Panc1 (cell line): Measurements from ENCODE around the gene BTRC. TPM values are rescaled to one million over a fixed set of nuclear protein-coding genes. Genes with fewer than 3 reads are reported as not detected.

Experiments
- ATAC-seq: fragments of 200-7000 bp; cut with Tn5 transposase; 2 replicates; pipeline ENCODE4 v1.9.1; 2020; ENCODE audit warnings: mild to moderate bottlenecking, moderate library complexity
- Bru-seq: library from RNA; stranded (reverse); fragments of 400-500 nt; gene quantifications from one replicate; lab custom pipeline; 2021; lab: Mats Ljungman, UMichigan
- BruChase-seq, 2 experiments: library from RNA; stranded (reverse); fragments of 400-500 nt; gene quantifications; one replicate each; lab custom pipeline; 2021; lab: Mats Ljungman, UMichigan
- BruUV-seq: library from RNA; stranded (reverse); fragments of 400-500 nt; replicated peaks from 2 replicates; lab custom pipeline; 2021; lab: Mats Ljungman, UMichigan
- CTCF ChIA-PET: fragments of 300-600 bp; sonication (Branson Sonifier 250); formaldehyde crosslinking; loops from one replicate; lab custom pipeline; 2022; ENCODE audit warnings: antibody characterized with exemption; lab: Charles Lee
- POLR2A ChIA-PET: fragments of 300-600 bp; sonication (Branson Sonifier 250); formaldehyde crosslinking; loops from one replicate; lab custom pipeline; 2022; ENCODE audit warnings: antibody characterized with exemption; lab: Charles Lee
- DNase-seq: peaks from one replicate; pipeline ENCODE4 v3.0.0-alpha.2; 2010; ENCODE audit warnings: low read depth, low spot score
- H3K27ac ChIP-seq: 2 replicates; pipeline ENCODE4 v1.5.1; 2011; ENCODE audit warnings: mild to moderate bottlenecking, low read length, inconsistent platforms
- H3K27me3 ChIP-seq: fragments of 200-500 bp; sonication (Bioruptor generic); 2 replicates; pipeline ENCODE4 v1.6.0; 2014; ENCODE audit warnings: low read length, inconsistent platforms; ENCODE audit not compliant: control insufficient read depth, insufficient read depth
- H3K36me3 ChIP-seq: fragments of 200-500 bp; sonication (Bioruptor generic); 2 replicates; pipeline ENCODE4 v1.5.1; 2014; ENCODE audit warnings: inconsistent platforms, mild to moderate bottlenecking, low read length, moderate library complexity; ENCODE audit not compliant: control insufficient read depth, insufficient read depth
- H3K4me1 ChIP-seq: 2 replicates; pipeline ENCODE4 v1.5.1; 2011; ENCODE audit warnings: inconsistent platforms, mild to moderate bottlenecking, low read length, moderate library complexity; ENCODE audit not compliant: control insufficient read depth, insufficient read depth
- H3K4me3 ChIP-seq, 2 experiments: 2 replicates each; pipeline ENCODE4 v1.5.1; 2011 to 2012; ENCODE audit warnings: low read depth in 2 of 2, low read length in 2 of 2, mild to moderate bottlenecking in 2 of 2, inconsistent platforms in 1 of 2, moderate library complexity in 1 of 2
- H3K9me3 ChIP-seq: fragments of 200-500 bp; sonication (Bioruptor generic); 2 replicates; pipeline ENCODE4 v1.5.1; 2014; ENCODE audit warnings: low read depth, mild to moderate bottlenecking, inconsistent platforms, low read length, moderate library complexity; ENCODE audit not compliant: control insufficient read depth, insufficient read depth
- CTCF ChIP-seq: fragments of 450-650 bp; IDR thresholded peaks from 2 replicates; pipeline ENCODE4 v1.5.1; 2017; ENCODE audit warnings: mild to moderate bottlenecking
- POLR2AphosphoS5 ChIP-seq: IDR thresholded peaks from 2 replicates; pipeline ENCODE4 v1.6.1; 2012; ENCODE audit warnings: mild to moderate bottlenecking, low read depth, low read length, moderate library complexity
- REST ChIP-seq, 2 experiments: IDR thresholded peaks; 2 replicates each; pipeline ENCODE4 v1.6.1; 2011 to 2012; ENCODE audit warnings: low read depth in 2 of 2, control low read depth in 1 of 2, low read length in 1 of 2, mild to moderate bottlenecking in 1 of 2, moderate library complexity in 1 of 2; ENCODE audit not compliant: insufficient read depth in 1 of 2
- SIN3A ChIP-seq: IDR thresholded peaks from 2 replicates; pipeline ENCODE4 v1.6.1; 2012; ENCODE audit warnings: low read depth, mild to moderate bottlenecking, low read length, moderate library complexity, borderline replicate concordance; ENCODE audit not compliant: insufficient read depth
- TCF7L2 ChIP-seq: IDR thresholded peaks from 2 replicates; pipeline ENCODE4 v1.6.1; 2011; ENCODE audit warnings: mild to moderate bottlenecking, low read depth, low read length, inconsistent platforms
- in situ Hi-C: cut with HindIII; loops from 2 replicates; pipeline ENCODE4 v1.10.0; 2016; ENCODE audit warnings: low sequenced_read_pairs, low pct_unique_long_range_greater_than_20kb
- intact Hi-C: fragments of 100-400 bp; cut with micrococcal nuclease; formaldehyde crosslinking; loops from one replicate; pipeline ENCODE4 v1.10.0; 2022; ENCODE audit not compliant: unreplicated experiment
- long read RNA-seq: library from polyadenylated mRNA; unstranded; transcript quantifications from one replicate; pipeline ENCODE4 v2.0.0, GENCODE V29; 2021; ENCODE audit not compliant: unreplicated experiment
- polyA plus RNA-seq: library from polyadenylated mRNA; unstranded; fragments of >200 nt; gene quantifications from one replicate; pipeline ENCODE4 v1.2.1, GENCODE V29; 2012; ENCODE audit warnings: missing spikeins; ENCODE audit not compliant: insufficient read length
- total RNA-seq: library from RNA; stranded (reverse); gene quantifications from one replicate; pipeline ENCODE4 v1.2.1, GENCODE V29; 2021; ENCODE audit not compliant: unreplicated experiment

Gene BTRC
- total RNA-seq (22.1 TPM), Bru-seq, nascent RNA (percentile 78 among the genes with signal in this experiment), BruChase-seq, experiment 1, labeled RNA remaining after a 2-hour chase (percentile 76 among the genes with signal in this experiment), BruChase-seq, experiment 2, labeled RNA remaining after a 6-hour chase (percentile 71 among the genes with signal in this experiment)
- polyA plus RNA-seq, result 8.0 TPM
- long read RNA-seq, full-length matches to known transcripts, result 24 of 38 reads
- long read RNA-seq, partial matches to known transcripts, result 1 of 38 reads
- long read RNA-seq, other reads (novel, unspliced or antisense), result 13 of 38 reads

- Histone ChIP-seq H3K4me1 (peaks cover 9% of the 10 kb centered on the region; the same call in 1 of the 2 replicates), H3K4me3 (peak within 1 kb of the TSS; percentile 70 to 77), H3K27me3 (no peaks in the 10 kb centered on the region), H3K27ac (peak within 1 kb of the TSS; percentile 79), H3K9me3 (no peaks in the 10 kb centered on the region), H3K36me3 (peaks cover 7% of the 10 kb centered on the region; the same call in 1 of the 2 replicates)
- intact Hi-C loops, result no loop called here
- no peak for TF ChIP-seq CTCF
- TF ChIP-seq SIN3A, result no peak
- peak; percentile 48; the same call in 1 of the 2 replicates for TF ChIP-seq TCF7L2
- peak; percentile 57; the same call in 1 of the 2 replicates for TF ChIP-seq POLR2AphosphoS5
- TF ChIP-seq REST (IDR thresholded peaks at IDR 0.05; ENCODE audit: insufficient read depth in 1 of 2, low read depth in 2 of 2, low read length in 1 of 2), result no peak
- ChIA-PET POLR2A (no interaction called here), CTCF (no interaction called here)
- DNase-seq (peak; percentile 99), ATAC-seq (peak; percentile 99)
- no TSS peak for BruUV-seq
- in situ Hi-C loops, result no loop called here
These were observed at the start of gene BTRC for GRCh38 chr10:101353692-101354327. BTRC (plus strand) TSS chr10:101354165; CDS start chr10:101354181, 16 bp downstream.

GRCh38 chr10:101304316-101304715, 49.6 kb upstream of the BTRC start:
- H3K4me3 ChIP-seq, result no peak overlapping the region
- DNase-seq (no peak), ATAC-seq (no peak)
- H3K27me3 ChIP-seq, result peaks cover 12% of the 10 kb centered on the region
- TF ChIP-seq TCF7L2, result no peak
- no peak for TF ChIP-seq SIN3A
- TF ChIP-seq POLR2AphosphoS5, result no peak
- TF ChIP-seq CTCF, result no peak
- no peak for TF ChIP-seq REST (IDR thresholded peaks at IDR 0.05; ENCODE audit: insufficient read depth in 1 of 2, low read depth in 2 of 2, low read length in 1 of 2)
- no peaks in the 10 kb centered on the region for H3K4me1 ChIP-seq
- in situ Hi-C loops (no loop called here), intact Hi-C loops (no loop called here)
- no peaks in the 10 kb centered on the region for H3K9me3 ChIP-seq
- H3K36me3 ChIP-seq, result no peaks in the 10 kb centered on the region
- ChIA-PET POLR2A (no interaction called here), CTCF (interaction anchor here (0.6 to 1.2 kb wide), 2 partner anchors 12 to 29 kb away, joined by 4 read pairs; no protein-coding TSS in a partner anchor)
- H3K27ac ChIP-seq, result no peak overlapping the region
- no TSS peak for BruUV-seq
